Endometrial microvascular endothelial cells (primary cell): ENCODE measurements around the gene KCTD20. TPM values are rescaled to one million over a fixed set of nuclear protein-coding genes. Genes with fewer than 3 reads are reported as not detected.

ENCODE experiments used
- in situ Hi-C: cut with HindIII; loops from 2 replicates; pipeline ENCODE4 v1.10.0; 2017; ENCODE audit warnings: low sequenced_read_pairs, low pct_unique_long_range_greater_than_20kb; ENCODE audit errors: inconsistent ontology term
- total RNA-seq: library from RNA; depleted of rRNA; stranded (reverse); fragments of >200 nt; gene quantifications from one replicate; pipeline ENCODE4 v1.2.3, GENCODE V29; 2015; ENCODE audit errors: inconsistent ontology term

Gene KCTD20
- total RNA-seq, 1 donor from 2014 or later: 65.1 TPM

DNA sequence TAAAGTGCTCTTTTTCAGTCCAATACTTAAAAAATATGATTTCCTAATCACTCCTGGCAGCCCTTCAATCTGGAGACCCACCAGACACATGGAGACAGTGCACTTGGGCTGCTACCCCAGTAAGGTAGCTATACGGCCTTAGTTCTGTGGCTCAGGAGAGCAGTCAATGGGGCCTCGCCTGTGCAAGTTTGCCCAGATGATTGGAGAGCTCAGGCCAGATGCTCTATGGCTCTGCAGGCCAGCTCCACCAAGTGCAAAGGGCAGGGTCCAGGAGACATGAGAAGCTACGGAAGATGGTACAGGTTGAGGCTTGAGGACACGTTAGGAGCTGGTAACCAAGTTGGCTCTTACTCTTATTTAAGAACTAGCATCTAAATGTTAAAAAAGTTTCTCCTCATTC, 73.8 kb downstream of the KCTD20 start:
- in situ Hi-C loops: no loop called here

GRCh38 chr6:36516988-36517387, 74.2 kb downstream of the KCTD20 start:
- in situ Hi-C loops: no loop called here

DNA sequence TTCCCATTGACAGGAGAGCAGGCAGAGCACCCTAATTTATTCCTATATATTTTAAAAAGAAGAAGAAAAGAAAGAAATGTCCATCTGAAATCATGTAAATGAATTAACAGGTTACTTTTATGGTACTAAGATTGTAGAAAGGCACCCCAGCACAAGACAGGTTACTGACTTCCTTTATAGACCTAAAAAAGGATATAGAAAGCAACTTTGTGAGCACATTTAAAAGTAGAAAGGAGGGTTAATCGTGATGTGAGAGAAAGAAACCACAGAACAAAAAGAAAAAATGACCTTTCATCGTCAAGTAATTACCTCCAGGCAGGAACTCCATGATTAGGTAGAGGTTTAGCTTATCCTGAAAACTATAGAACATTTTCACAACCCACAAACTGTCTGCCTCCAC, 74.6 kb downstream of the KCTD20 start:
- in situ Hi-C loops: no loop called here

GRCh38 chr6:36519352-36519751, 76.6 kb downstream of the KCTD20 start:
- in situ Hi-C loops: no loop called here

- in situ Hi-C loops: no loop called here
Measured at GRCh38 chr6:36523451-36523850, 80.7 kb downstream of the KCTD20 start.

DNA sequence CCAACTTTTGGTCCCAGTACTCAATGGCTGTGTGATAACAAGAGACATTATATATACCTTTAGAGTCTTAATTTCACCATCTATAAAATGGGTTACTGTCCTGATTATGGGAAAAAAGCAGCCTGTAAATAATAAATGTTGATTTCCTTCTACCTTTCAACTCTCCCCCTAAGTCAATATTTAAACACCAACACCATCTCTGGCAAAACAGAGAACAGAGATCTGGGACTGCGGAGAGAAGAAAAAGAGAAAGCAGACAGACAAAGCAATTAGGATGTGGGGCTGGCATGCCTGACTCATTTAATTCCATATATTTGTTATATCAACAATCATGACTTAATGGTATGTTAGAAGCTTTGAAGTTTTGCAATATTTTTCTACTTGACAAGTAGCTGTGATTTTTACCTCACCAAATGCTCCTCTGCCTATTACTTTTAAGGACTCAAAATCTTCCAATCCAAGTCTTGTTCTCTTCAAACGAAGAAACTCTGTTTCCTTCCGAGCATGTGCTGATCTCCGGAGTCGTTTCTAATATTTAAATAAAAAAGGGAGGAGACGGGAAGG, 81.2 kb downstream of the KCTD20 start:
- in situ Hi-C loops: no loop called here

DNA sequence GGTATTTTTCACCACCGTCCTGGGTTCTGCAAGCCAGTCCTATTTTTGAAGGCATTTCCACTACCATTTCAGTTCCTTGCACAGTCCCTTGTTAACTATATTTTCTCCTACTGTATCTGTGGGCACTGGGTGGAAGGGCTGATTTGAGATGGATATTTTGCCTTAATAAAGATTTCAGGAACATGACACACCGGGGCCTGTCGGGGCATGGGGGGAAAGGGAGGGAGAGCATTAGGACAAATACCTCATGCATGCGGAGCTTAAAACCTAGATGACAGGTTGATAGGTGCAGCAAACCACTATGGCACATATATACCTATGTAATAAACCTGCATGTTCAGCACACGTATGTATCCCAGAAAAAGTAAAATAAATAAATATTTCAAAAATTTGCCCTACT, 82.1 kb downstream of the KCTD20 start:
- in situ Hi-C loops: no loop called here

GRCh38 chr6:36525346-36525745, 82.5 kb downstream of the KCTD20 start:
- in situ Hi-C loops: no loop called here

- in situ Hi-C loops: no loop called here
Measured at GRCh38 chr6:36526066-36526465, 83.3 kb downstream of the KCTD20 start.

GRCh38 chr6:36533321-36533720, 90.5 kb downstream of the KCTD20 start:
- in situ Hi-C loops: no loop called here

DNA sequence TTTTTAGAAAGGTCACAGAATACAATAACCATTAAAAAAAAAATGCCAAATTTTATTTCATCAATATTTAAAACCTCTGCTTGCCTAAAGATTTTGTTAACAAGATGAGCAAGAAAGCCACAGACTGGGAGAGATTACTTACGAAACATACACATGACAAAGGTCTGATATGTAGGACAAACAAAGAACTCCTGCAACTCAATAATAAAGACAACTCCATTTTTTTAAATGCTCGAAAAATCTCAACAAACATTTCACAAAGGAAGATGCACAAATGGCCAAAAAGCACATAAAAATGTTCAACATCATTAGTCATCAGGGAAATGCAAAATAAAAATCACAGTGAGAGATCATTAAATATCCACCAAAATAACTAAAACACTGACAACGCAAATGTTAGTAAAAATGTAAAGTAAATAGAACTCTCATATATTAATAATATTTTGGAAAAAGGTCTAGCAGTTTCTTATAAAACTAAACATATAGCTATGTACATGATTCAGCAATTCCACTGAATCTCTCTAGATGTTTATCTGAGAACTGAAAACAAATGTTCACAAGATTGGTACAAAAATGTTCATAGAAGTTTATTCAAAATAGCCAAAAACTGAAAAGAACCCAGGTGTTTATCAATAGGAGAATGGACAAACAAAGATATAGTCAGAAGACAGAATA, 94.2 kb downstream of the KCTD20 start:
- in situ Hi-C loops: no loop called here

GRCh38 chr6:36539814-36540568, 97.2 kb downstream of the KCTD20 start:
- in situ Hi-C loops: loop anchor here (10.0 kb wide), 1 partner anchor 55 kb away; the partner anchor contains the start of gene SRSF3

Other genes starting within 250 kb of the KCTD20 start
- 10.9 TPM for gene BRPF3, start 246.3 kb upstream of the KCTD20 start, total RNA-seq
- gene PNPLA1, start 172.9 kb upstream of the KCTD20 start, total RNA-seq: not detected
- not detected for gene BNIP5, start 106.1 kb upstream of the KCTD20 start, total RNA-seq
- gene ETV7, start 55.3 kb upstream of the KCTD20 start, total RNA-seq: 1.8 TPM
- not detected for gene PXT1, start 146 bp upstream of the KCTD20 start, total RNA-seq
- 22.5 TPM for gene STK38, start 104.5 kb downstream of the KCTD20 start, total RNA-seq
- gene SRSF3, start 151.4 kb downstream of the KCTD20 start, total RNA-seq: 147 TPM
- 307 TPM for gene CDKN1A, start 235.7 kb downstream of the KCTD20 start, total RNA-seq